NT2/D1 (cell line): ENCODE results near the gene EML6.

Source experiments
- YY1 ChIP-seq: IDR thresholded peaks from 2 replicates; pipeline ENCODE4 v1.6.1; 2011; ENCODE audit not compliant: insufficient read length, insufficient read depth
- ZNF274 ChIP-seq: IDR thresholded peaks from 2 replicates; pipeline ENCODE4 v1.6.1; 2011; ENCODE audit warnings: mild to moderate bottlenecking, low read depth, low read length

DNA sequence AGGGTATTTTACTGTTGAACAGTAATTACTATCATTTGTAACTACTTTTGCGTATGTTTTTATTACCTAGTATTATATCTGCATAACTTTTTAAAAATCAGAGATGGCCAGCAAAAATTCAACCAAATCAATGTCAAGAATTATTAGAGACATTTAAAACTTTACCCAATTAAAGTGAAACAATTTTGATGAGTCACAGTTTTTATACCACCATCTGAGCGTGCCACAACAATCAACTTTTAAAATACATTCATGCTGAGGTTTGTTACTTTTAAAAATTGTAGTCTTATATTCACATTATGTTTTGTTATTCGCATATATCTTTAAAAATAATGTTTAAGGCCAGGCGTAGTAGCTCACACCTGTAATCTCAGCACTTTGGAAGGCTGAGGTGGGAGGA lies 211.9 kb downstream of the EML6 start:
- no peak for TF ChIP-seq ZNF274
- no peak for TF ChIP-seq YY1
